Raji (cell line): ENCODE data around the gene CNST.

Experiments
- POLR2A ChIP-seq: IDR thresholded peaks from 2 replicates; pipeline ENCODE4 v1.6.1; 2011; ENCODE audit warnings: low read depth, low read length, control low read depth; ENCODE audit not compliant: insufficient read depth

The CNST gene

GRCh38 chr1:246667773-246668172 lies 101.5 kb downstream of the CNST start:
- no peak for TF ChIP-seq POLR2A

- TF ChIP-seq POLR2A: no peak
Observed at GRCh38 chr1:246669659-246670058, 103.4 kb downstream of the CNST start.

DNA sequence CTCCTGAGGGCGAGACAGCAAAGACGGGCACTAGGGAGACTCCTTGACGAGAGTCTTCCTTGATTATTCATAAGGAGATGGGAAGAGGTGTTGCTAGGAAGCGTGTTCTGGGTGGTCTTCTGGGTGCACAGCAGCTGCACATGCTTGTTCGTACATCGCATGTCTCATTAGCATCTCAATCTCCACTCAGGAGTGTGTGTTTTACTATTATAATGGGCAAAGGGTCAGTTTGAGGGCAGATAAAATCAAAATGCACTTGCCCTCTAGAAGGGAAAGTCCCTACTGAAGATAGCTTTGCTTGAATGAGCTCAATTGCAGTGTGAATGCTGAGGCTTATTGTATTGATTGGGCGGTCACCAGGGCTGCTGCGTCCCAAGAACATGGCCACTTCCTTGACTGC lies 107.8 kb downstream of the CNST start:
- no peak for TF ChIP-seq POLR2A

DNA sequence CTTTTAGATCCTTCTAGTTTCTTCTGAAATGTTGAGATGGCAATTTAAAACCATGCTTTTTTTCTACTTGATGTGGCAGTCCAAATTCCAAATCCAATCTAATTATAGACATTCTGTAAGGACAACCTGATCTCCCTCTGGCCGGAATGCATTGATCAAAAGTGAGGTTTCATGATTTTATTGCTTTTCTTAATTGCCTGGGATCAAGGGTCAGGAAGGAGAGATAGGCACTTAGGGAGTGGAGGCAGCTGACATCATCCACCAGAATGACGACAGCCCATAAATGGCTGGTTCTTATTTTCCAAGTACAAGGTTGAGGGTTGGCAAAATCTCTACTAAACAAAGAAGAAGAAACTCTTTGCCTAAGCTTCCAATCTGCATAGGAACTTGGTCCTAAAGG lies 111.6 kb downstream of the CNST start:
- no peak for TF ChIP-seq POLR2A

DNA sequence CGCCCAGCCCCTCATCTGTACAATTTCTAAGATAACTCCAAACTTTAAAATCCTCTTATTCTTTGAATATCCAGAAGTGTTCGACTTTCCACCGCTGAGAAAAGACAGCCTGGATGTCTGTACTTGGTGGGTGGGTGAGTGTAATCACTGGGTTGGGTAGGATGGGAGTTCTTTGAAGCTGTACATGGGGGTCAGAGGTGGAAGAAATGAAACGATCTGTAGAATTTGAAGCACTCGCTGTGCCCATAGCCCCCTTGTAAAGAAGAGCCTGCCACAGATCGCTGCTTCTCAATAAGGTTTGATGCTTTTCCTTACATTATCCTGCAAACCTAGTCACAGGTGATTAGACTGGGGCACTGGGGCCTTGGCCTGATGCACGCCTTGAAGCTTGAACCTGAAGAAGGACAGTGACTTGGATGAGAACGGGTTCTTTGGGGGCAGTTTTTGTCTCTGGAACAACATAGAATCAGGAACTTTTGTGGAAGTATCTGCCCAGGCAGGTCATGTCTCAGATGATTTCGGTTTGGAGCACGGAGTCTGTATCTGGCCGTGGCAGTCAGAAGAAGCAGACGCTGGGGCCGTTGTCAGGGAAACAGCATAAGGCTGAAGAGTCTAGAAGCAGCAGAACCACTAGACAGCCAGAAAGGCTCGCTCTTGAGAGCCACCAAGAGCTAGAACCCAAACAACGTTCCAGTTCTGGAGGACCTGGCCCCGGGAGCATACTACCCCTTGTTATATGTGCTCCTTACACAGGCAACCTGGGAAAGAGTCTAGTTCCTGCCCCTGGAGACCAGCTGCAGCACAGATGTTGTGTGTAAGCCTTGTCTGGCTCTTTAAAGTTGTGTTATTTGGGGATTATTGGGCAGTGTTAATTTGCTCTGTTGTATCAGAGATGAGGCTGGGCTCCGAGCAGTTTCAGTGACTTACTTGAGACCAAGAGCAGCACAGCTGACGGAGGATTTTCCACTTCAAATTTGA lies 112.8 kb downstream of the CNST start:
- TF ChIP-seq POLR2A: no peak

DNA sequence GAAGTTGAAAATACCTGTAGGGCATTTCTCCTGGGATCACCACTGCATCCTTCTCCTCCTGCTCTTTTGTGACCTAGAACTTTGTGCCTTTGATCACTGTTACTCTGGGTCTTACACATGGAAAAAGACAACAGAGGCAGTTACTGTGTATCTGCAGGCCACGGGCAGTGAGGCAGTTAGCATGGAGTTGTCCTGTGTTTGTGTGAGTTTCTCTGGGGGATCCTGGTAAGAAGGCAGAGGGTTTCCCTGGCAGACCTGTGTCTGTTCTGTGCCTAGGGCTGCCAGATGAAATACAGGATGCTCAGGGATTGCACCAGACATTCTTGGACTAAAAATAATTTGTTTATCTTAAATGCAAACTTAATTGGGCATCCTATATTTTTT lies 113.5 kb downstream of the CNST start:
- TF ChIP-seq POLR2A: no peak

DNA sequence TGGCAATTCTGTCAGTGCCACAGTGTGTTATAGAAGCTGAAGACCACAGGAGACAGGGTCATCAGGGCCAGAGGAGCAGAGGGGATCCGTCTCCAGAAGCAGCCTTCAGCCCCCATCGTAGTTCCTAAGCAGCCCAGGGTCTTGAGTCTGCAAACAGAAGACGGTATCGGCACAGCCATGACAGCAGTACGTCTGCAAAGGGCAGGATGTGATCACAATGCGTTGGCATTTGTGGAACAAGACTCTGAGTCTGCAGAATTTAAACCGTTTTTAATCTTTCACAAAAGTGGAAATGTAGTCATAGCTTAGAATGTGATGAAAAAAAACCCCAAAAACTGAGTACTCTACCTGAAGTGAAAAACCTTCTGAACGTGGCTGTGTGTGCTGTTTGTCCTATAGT lies 113.9 kb downstream of the CNST start:
- no peak for TF ChIP-seq POLR2A

- TF ChIP-seq POLR2A: no peak
Observed at GRCh38 chr1:246680696-246681130, 114.5 kb downstream of the CNST start.

DNA sequence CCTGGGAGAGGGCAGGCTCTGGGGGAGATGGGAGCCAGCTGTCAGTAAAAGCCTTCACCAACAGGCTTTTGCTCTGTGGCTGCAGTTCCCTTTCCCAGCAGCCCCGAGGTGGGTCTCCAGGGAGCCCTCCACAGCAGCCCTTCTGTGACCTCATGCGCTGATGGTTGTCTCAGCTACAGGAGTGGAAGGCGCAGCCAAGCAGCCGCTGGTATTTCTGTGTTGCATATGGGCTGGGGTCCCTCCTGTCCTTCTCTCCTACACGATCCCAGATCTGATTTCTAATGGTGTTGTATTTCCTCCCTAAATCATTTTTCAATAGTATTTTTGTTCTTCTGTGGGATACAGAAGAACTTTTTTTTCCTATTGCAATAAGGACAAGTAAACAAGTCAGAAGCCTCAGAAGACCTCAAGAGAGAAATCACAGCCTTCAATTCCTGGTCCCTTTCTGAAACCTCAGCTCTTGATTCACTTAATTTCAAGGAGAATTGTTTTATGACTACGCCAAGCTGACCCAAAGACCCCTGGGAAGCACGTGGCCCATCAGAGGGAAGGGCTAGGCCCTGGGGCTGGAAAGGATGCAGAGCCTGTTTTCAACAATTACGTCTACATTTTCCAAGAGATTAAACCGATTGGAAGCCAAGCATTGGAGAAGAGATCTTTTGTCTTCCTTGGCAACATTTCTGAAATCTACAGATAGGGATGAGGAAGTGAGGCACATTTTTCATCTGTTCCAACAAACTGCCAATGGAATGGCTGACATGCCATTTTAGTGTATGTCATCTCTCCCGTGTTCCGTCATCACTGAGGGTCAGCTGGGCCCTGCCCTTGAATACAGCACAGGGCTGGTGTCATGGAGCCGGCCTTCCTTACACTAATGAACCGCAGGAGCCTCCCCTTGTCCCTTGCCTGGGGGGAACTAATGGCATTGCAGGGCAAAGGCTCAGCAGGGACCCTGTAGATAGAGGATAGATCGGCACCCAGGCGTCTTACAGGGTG lies 115.9 kb downstream of the CNST start:
- no peak for TF ChIP-seq POLR2A

GRCh38 chr1:246683521-246683920 lies 117.3 kb downstream of the CNST start:
- TF ChIP-seq POLR2A: no peak

DNA sequence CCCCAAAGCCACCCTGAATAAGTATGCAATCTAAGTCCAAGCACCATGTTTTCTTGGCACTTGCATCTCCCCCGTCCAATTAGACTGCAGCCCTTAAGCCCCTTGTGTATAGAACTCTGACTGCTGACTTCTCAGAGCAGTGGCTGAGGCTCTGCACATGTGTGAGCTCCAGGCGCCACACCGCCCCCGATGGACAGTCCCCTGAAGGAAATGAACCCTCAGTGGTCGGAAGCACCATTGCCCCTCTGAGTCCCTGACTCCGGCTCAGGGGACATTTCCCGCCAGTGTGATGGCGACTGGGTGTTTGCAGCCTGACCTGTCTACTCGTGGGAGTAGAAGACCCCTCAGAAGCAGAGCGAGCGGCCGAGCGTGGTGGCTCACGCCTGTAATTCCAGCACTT lies 120.7 kb downstream of the CNST start:
- TF ChIP-seq POLR2A: no peak

- TF ChIP-seq POLR2A: no peak
Observed at GRCh38 chr1:246689409-246690008, 123.3 kb downstream of the CNST start.

DNA sequence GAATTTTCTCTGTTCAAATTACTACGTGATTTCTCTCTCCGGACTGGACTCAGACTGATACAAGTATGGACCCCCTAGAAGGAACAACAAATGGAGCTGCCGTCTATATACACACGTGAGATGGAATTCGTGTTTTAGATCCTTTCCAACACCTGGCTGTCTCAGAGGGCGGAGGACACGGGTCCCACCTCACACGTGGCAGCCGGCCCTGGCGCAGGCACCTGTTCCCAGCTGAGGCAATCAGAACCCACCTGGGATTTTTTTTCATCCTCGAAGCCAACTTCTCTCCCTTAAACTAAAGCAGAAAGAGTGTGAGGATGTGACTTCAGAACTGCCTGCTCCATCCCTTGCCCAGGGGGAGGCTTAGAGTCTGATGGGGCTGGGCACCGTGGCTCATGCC lies 123.8 kb downstream of the CNST start:
- TF ChIP-seq POLR2A: no peak

- TF ChIP-seq POLR2A: no peak
Observed at GRCh38 chr1:246691622-246692495, 125.6 kb downstream of the CNST start.
